ENCODE measurements around the gene TNS1. TPM values are rescaled to one million over a fixed set of nuclear protein-coding genes. Genes with fewer than 3 reads are reported as not detected.

The TNS1 gene
- total RNA-seq, 2 donors from 2014 or later, result 20.6 to 164 TPM

- Histone ChIP-seq H3K4me1 (no peaks in the 10 kb centered on the region), H3K27ac (no peak overlapping the region), H3K36me3 (no peaks in the 10 kb centered on the region), H3K9me3 (no peaks in the 10 kb centered on the region), H3K4me3 (no peak overlapping the region), H3K27me3 (no peaks in the 10 kb centered on the region), H3K9ac (ENCODE audit: low read depth in 2 of 2, low read length in 2 of 2) (no peak overlapping the region)
- no peak for DNase-seq
- no peak for TF ChIP-seq CTCF (IDR thresholded peaks at IDR 0.05)
- intact Hi-C loops (cut with DNase I), result no loop called here
These were observed 229.3 kb downstream of the TNS1 start for GRCh38 chr2:217773539-217773938.

- DNase-seq, result no peak
- Histone ChIP-seq H3K4me3 (no peak overlapping the region), H3K27ac (no peak overlapping the region), H3K4me1 (no peaks in the 10 kb centered on the region), H3K9ac (ENCODE audit: low read depth in 2 of 2, low read length in 2 of 2) (no peak overlapping the region), H3K36me3 (no peaks in the 10 kb centered on the region), H3K27me3 (no peaks in the 10 kb centered on the region), H3K9me3 (no peaks in the 10 kb centered on the region)
- intact Hi-C loops (cut with DNase I), result no loop called here
- no peak for TF ChIP-seq CTCF (IDR thresholded peaks at IDR 0.05)
These were observed 236.4 kb downstream of the TNS1 start for GRCh38 chr2:217766356-217766755.

- Histone ChIP-seq H3K4me1 (no peaks in the 10 kb centered on the region), H3K36me3 (no peaks in the 10 kb centered on the region)
These were observed 241.0 kb downstream of the TNS1 start for GRCh38 chr2:217761645-217762277.

DNA sequence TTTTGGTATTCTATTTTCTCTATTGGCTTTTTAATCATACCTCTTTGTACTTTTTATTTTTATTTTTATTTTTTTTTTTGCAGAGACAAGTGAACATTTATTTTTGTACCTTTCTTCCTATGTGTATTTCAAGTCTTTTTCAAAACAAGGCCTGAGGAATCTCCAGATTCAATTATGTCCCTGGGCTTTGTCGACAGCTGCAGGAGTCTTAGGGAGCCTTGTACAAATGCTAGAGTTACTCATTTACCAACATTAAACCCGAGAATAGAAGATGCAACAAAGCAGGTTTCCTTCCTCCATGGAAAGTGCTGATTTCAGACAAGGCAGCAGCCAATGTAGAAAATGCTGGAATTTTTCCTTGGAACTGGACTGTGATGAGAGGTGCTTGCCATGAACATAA is 242.8 kb downstream of the TNS1 start:
- H3K4me3 ChIP-seq, result no peak overlapping the region
- H3K9me3 ChIP-seq, result no peaks in the 10 kb centered on the region
- H3K9ac ChIP-seq (ENCODE audit: low read depth in 2 of 2, low read length in 2 of 2), result no peak overlapping the region
- no peaks in the 10 kb centered on the region for H3K4me1 ChIP-seq
- no peaks in the 10 kb centered on the region for H3K27me3 ChIP-seq
- no peak for DNase-seq
- H3K27ac ChIP-seq, result no peak overlapping the region
- TF ChIP-seq CTCF (IDR thresholded peaks at IDR 0.05), result no peak
- no peaks in the 10 kb centered on the region for H3K36me3 ChIP-seq
- intact Hi-C loops (cut with DNase I), result no loop called here

More at GRCh38 chr2:217761645-217762277, 241.0 kb downstream of the TNS1 start:
- H3K27me3 ChIP-seq, result no peaks in the 10 kb centered on the region
- no peak for DNase-seq
- TF ChIP-seq CTCF (IDR thresholded peaks at IDR 0.05), result no peak
- no peaks in the 10 kb centered on the region for H3K9me3 ChIP-seq
- H3K9ac ChIP-seq (ENCODE audit: low read depth in 2 of 2, low read length in 2 of 2), result no peak overlapping the region
- no peak overlapping the region for H3K4me3 ChIP-seq
- intact Hi-C loops (cut with DNase I), result no loop called here
- no peak overlapping the region for H3K27ac ChIP-seq

- no peaks in the 10 kb centered on the region for H3K4me1 ChIP-seq
- no peak for TF ChIP-seq CTCF (IDR thresholded peaks at IDR 0.05)
- no peak overlapping the region for H3K9ac ChIP-seq (ENCODE audit: low read depth in 2 of 2, low read length in 2 of 2)
- H3K27me3 ChIP-seq, result no peaks in the 10 kb centered on the region
- H3K36me3 ChIP-seq, result no peaks in the 10 kb centered on the region
- H3K9me3 ChIP-seq, result no peaks in the 10 kb centered on the region
- intact Hi-C loops (cut with DNase I), result no loop called here
- no peak overlapping the region for H3K4me3 ChIP-seq
- no peak overlapping the region for H3K27ac ChIP-seq
- no peak for DNase-seq
These were observed 245.7 kb downstream of the TNS1 start for GRCh38 chr2:217757108-217757463.

Data from colonic mucosa (tissue), 4 donors.